Calu3 (cell line): ENCODE data around the gene PTPRN2. TPM values are rescaled to one million over a fixed set of nuclear protein-coding genes. Genes with fewer than 3 reads are reported as not detected.

Source experiments
- BruUV-seq: library from RNA; stranded (reverse); fragments of 400-500 nt; replicated peaks from 2 replicates; lab custom pipeline; 2021; lab: Mats Ljungman, UMichigan
- CTCF ChIA-PET: fragments of 300-600 bp; sonication (Branson Sonifier 250); formaldehyde crosslinking; loops from one replicate; lab custom pipeline; 2022; ENCODE audit warnings: antibody characterized with exemption; lab: Charles Lee
- DNase-seq: peaks from one replicate; pipeline ENCODE4 v3.0.0; 2022
- H3K27ac Mint-ChIP-seq: one replicate; pipeline ENCODE4 v1.8.0; 2022; ENCODE audit warnings: mixed read lengths; ENCODE audit not compliant: unreplicated experiment
- H3K27me3 Mint-ChIP-seq: one replicate; pipeline ENCODE4 v1.8.0; 2022; ENCODE audit warnings: mixed read lengths; ENCODE audit not compliant: unreplicated experiment
- H3K36me3 Mint-ChIP-seq: one replicate; pipeline ENCODE4 v1.8.0; 2022; ENCODE audit warnings: mild to moderate bottlenecking, moderate library complexity, mixed read lengths; ENCODE audit not compliant: insufficient read depth, unreplicated experiment
- H3K4me1 Mint-ChIP-seq: one replicate; pipeline ENCODE4 v1.8.0; 2022; ENCODE audit warnings: mild to moderate bottlenecking, low read depth, mixed read lengths; ENCODE audit not compliant: unreplicated experiment
- H3K4me3 Mint-ChIP-seq: one replicate; pipeline ENCODE4 v1.8.0; 2022; ENCODE audit warnings: mild to moderate bottlenecking, low read depth, moderate library complexity, mixed read lengths; ENCODE audit not compliant: unreplicated experiment
- H3K9me3 Mint-ChIP-seq: one replicate; pipeline ENCODE4 v1.8.0; 2022; ENCODE audit warnings: low read depth, mixed read lengths; ENCODE audit not compliant: unreplicated experiment
- intact Hi-C: fragments of 100-400 bp; cut with micrococcal nuclease; formaldehyde crosslinking; loops from one replicate; pipeline ENCODE4 v1.10.0; 2022; ENCODE audit not compliant: unreplicated experiment
- total RNA-seq: library from RNA; stranded (reverse); gene quantifications from 2 replicates; pipeline ENCODE4 v1.2.3, GENCODE V29; 2022
- TF ChIP-seq, protein P1 (sequence below): fragments of 200-600 bp; IDR thresholded peaks from one replicate; pipeline ENCODE4 v1.8.0; 2022; ENCODE audit warnings: antibody characterized with exemption; ENCODE audit not compliant: unreplicated experiment

The PTPRN2 gene
- total RNA-seq, 1 experiment from 2014 or later, result 2.0 TPM

DNA sequence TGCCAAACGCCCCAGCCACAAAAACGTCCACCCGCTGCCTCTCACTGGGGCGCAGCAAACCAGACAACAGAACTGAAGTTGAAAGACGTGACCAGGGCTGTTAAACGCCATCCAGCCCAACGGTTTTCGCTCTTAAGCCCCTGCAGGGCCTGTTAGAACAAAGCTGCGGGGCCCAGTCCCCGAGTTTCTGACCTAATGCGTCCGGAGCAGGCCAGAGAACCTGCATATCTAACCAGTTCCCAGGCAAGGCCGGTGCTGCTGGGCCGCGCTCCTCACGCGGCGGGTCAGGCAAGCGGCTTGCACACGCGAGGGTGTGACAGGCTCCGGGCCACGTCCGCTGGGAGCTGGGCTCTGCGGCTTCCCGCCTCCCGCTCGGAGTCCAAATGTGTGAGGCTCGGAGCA lies 87.0 kb downstream of the PTPRN2 start:
- no peak for DNase-seq
- CTCF ChIA-PET, result no interaction called here
- Mint-ChIP-seq H3K9me3 (peaks cover 4% of the 10 kb centered on the region), H3K27ac (no peak overlapping the region), H3K4me1 (no peaks in the 10 kb centered on the region), H3K4me3 (no peak overlapping the region), H3K36me3 (no peaks in the 10 kb centered on the region), H3K27me3 (no peaks in the 10 kb centered on the region)
- no TSS peak for BruUV-seq
- intact Hi-C loops, result no loop called here
- TF ChIP-seq, protein P1, sequence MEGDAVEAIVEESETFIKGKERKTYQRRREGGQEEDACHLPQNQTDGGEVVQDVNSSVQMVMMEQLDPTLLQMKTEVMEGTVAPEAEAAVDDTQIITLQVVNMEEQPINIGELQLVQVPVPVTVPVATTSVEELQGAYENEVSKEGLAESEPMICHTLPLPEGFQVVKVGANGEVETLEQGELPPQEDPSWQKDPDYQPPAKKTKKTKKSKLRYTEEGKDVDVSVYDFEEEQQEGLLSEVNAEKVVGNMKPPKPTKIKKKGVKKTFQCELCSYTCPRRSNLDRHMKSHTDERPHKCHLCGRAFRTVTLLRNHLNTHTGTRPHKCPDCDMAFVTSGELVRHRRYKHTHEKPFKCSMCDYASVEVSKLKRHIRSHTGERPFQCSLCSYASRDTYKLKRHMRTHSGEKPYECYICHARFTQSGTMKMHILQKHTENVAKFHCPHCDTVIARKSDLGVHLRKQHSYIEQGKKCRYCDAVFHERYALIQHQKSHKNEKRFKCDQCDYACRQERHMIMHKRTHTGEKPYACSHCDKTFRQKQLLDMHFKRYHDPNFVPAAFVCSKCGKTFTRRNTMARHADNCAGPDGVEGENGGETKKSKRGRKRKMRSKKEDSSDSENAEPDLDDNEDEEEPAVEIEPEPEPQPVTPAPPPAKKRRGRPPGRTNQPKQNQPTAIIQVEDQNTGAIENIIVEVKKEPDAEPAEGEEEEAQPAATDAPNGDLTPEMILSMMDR, result no peak

DNA sequence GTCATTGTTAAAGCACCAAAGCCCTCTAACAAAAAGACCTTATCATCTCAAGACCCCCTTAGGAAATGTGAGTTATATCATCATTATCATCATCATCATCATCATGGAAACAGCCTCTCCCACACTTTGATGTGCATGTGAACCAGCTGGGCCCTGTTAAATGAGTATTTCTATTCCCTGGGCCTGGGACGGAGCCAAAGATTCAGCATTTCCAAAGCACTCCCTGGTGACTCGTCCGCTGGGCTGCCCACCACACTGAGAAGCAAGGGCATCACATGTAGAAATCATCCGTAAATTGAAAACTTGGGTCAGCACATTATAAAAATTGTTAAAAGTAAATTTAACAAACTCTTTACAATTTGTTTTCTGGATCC lies 88.6 kb downstream of the PTPRN2 start:
- H3K4me3 Mint-ChIP-seq, result no peak overlapping the region
- CTCF ChIA-PET, result no interaction called here
- DNase-seq, result no peak
- no peaks in the 10 kb centered on the region for H3K4me1 Mint-ChIP-seq
- TF ChIP-seq, protein P1, result no peak
- no TSS peak for BruUV-seq
- H3K9me3 Mint-ChIP-seq, result no peaks in the 10 kb centered on the region
- no peaks in the 10 kb centered on the region for H3K36me3 Mint-ChIP-seq
- no peak overlapping the region for H3K27ac Mint-ChIP-seq
- H3K27me3 Mint-ChIP-seq, result no peaks in the 10 kb centered on the region
- intact Hi-C loops, result loop anchor here (10.0 kb wide), 1 partner anchor 146 kb away; no protein-coding TSS in a partner anchor

DNA sequence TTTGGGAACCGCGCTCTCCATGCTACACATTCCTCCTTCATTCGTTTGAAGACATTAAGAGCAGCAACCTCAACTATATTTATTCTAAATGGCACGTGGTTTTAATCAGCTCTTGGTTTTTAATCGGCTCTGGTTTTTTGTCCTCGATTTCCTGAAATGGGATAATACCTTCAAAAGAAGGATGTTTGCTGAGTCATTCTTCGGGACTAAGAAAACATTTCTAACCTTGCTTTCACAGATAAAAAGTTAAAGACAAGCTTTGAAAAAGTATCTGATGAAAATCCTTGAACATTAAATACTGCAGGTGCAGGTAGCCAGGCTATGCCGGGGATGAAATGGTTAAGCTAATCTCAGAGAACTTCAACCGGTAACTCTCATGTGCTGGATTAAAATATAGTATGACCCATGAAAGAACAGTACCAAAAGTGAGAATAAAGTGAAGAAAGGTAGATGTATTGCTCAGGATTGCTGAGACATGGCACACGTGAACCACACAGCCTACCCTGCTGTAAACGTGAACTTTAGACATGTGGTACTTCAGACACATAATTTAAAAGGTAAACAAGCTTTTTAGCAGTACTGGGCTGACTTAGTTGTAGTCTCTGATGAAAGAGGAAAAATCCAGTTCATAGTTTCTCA lies 89.1 kb downstream of the PTPRN2 start:
- intact Hi-C loops, result loop anchor here (10.0 kb wide), 1 partner anchor 146 kb away; no protein-coding TSS in a partner anchor
- Mint-ChIP-seq H3K4me1 (no peaks in the 10 kb centered on the region), H3K36me3 (no peaks in the 10 kb centered on the region), H3K9me3 (no peaks in the 10 kb centered on the region), H3K27ac (no peak overlapping the region), H3K4me3 (no peak overlapping the region), H3K27me3 (no peaks in the 10 kb centered on the region)
- CTCF ChIA-PET, result no interaction called here
- TF ChIP-seq, protein P1, result no peak
- no TSS peak for BruUV-seq
- no peak for DNase-seq

DNA sequence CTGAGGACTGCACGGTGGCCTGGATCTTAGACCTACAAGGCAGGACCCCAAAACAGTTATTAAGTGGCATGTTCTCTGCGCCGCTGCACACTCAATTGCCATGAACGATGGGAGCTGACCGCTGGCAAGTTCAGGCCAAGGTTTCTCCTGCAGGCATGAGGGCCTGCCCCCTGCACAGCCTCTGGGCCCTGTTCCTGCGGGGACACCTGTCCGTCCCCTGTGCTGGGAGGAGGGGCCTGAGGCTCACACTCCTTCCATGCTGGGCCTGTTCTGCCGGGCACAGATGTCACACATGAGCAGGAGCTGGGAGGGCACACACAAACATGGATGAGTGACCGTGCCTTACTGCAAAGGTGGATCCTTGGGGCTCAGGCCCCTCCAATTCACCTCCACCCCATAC lies 90.0 kb downstream of the PTPRN2 start:
- no peaks in the 10 kb centered on the region for H3K36me3 Mint-ChIP-seq
- no peaks in the 10 kb centered on the region for H3K4me1 Mint-ChIP-seq
- intact Hi-C loops, result loop anchor here (10.0 kb wide), 1 partner anchor 147 kb away; no protein-coding TSS in a partner anchor
- no TSS peak for BruUV-seq
- no peak overlapping the region for H3K27ac Mint-ChIP-seq
- CTCF ChIA-PET, result no interaction called here
- H3K4me3 Mint-ChIP-seq, result no peak overlapping the region
- DNase-seq, result no peak
- TF ChIP-seq, protein P1, result no peak
- no peaks in the 10 kb centered on the region for H3K9me3 Mint-ChIP-seq
- H3K27me3 Mint-ChIP-seq, result no peaks in the 10 kb centered on the region
